OCI-LY3 (cell line): ENCODE data around the gene PDE3A.

ENCODE experiments used
- H2AFZ ChIP-seq: fragments of 200-600, 300-600 bp; shearing (Covaris generic); 2 replicates; pipeline ENCODE4 v1.6.0; 2014; ENCODE audit warnings: antibody characterized with exemption, low read depth, low read length
- H3K27ac ChIP-seq: fragments of 200-600, 300-600 bp; sonication (generic); 2 replicates; pipeline ENCODE4 v1.5.1; 2014; ENCODE audit warnings: mild to moderate bottlenecking, low read length, moderate library complexity, mixed read lengths
- H3K27me3 ChIP-seq: fragments of 200-600, 300-600 bp; sonication (generic); 2 replicates; pipeline ENCODE4 v1.6.1; 2014; ENCODE audit warnings: low read depth, low read length, mixed read lengths
- H3K36me3 ChIP-seq: fragments of 200-600, 300-600 bp; sonication (generic); replicated peaks from 2 replicates; pipeline ENCODE3; 2014; ENCODE audit warnings: low read depth, low read length, mixed read lengths
- H3K4me1 ChIP-seq: fragments of 300-600, 200-600 bp; sonication (generic); 2 replicates; pipeline ENCODE4 v1.6.1; 2014; ENCODE audit warnings: low read length, mixed read lengths
- H3K4me2 ChIP-seq: fragments of 200-600, 300-600 bp; sonication (generic); 2 replicates; pipeline ENCODE4 v1.6.1; 2014; ENCODE audit warnings: low read length, mixed read lengths
- H3K4me3 ChIP-seq: fragments of 300-600, 200-600 bp; sonication (generic); 2 replicates; pipeline ENCODE4 v1.5.1; 2014; ENCODE audit warnings: antibody characterized with exemption, mild to moderate bottlenecking, low read length, moderate library complexity
- H3K79me2 ChIP-seq: fragments of 300-600, 200-600 bp; shearing (Covaris generic); 2 replicates; pipeline ENCODE4 v1.6.1; 2014; ENCODE audit warnings: mild to moderate bottlenecking, low read length, mixed read lengths
- H3K9ac ChIP-seq: fragments of 300-600, 200-600 bp; shearing (Covaris generic); 2 replicates; pipeline ENCODE4 v1.6.0; 2014; ENCODE audit warnings: mild to moderate bottlenecking, low read length, moderate library complexity
- H3K9me3 ChIP-seq: fragments of 200-600, 300-600 bp; shearing (Covaris generic); 2 replicates; pipeline ENCODE4 v1.6.1; 2014; ENCODE audit warnings: low read length, mixed read lengths; ENCODE audit not compliant: insufficient read depth
- H4K20me1 ChIP-seq: fragments of 200-600, 300-600 bp; sonication (generic); 2 replicates; pipeline ENCODE4 v1.6.1; 2016; ENCODE audit warnings: low read length, mixed read lengths; ENCODE audit not compliant: insufficient read depth
- EZH2phosphoT487 ChIP-seq: fragments of 200-600 bp; shearing (Covaris generic); IDR thresholded peaks from 2 replicates; pipeline ENCODE4 v1.6.1; 2018; ENCODE audit warnings: antibody characterized with exemption, mixed run types, low read depth
- TF ChIP-seq, protein P1 (sequence below): fragments of 200-600, 300-600 bp; sonication (generic); IDR thresholded peaks from 2 replicates; pipeline ENCODE4 v1.5.1; 2014; ENCODE audit warnings: antibody characterized with exemption, low read length, low read depth

The PDE3A gene

DNA sequence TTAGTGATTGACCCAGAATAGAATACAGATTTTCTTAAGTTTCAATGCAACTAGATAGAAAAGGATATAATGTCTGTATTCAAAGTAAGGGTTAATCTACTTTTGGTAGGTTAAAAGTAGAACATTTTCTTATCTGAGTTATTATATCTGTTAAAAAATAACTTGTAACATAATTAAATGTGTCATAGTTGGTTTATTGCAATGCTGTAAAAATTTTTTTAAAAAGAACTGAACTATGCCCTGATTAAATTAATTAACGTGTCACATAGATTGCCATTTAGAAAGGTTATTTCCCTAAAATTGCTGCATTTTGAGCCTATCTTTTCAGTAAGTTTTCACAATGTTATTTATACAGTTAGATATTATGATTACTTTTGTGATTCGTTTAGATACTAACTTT lies 89.2 kb downstream of the PDE3A start:
- Histone ChIP-seq H3K79me2 (no peaks in the 10 kb centered on the region), H3K36me3 (no peaks in the 10 kb centered on the region), H3K9me3 (no peaks in the 10 kb centered on the region), H3K4me2 (no peak overlapping the region), H4K20me1 (no peaks in the 10 kb centered on the region), H3K27ac (no peak overlapping the region), H3K4me3 (no peak overlapping the region), H3K4me1 (no peaks in the 10 kb centered on the region), H2AFZ (no peak overlapping the region), H3K9ac (no peak overlapping the region), H3K27me3 (no peaks in the 10 kb centered on the region; the same call in 1 of the 2 replicates)
- TF ChIP-seq EZH2phosphoT487: no peak
- TF ChIP-seq, protein P1, sequence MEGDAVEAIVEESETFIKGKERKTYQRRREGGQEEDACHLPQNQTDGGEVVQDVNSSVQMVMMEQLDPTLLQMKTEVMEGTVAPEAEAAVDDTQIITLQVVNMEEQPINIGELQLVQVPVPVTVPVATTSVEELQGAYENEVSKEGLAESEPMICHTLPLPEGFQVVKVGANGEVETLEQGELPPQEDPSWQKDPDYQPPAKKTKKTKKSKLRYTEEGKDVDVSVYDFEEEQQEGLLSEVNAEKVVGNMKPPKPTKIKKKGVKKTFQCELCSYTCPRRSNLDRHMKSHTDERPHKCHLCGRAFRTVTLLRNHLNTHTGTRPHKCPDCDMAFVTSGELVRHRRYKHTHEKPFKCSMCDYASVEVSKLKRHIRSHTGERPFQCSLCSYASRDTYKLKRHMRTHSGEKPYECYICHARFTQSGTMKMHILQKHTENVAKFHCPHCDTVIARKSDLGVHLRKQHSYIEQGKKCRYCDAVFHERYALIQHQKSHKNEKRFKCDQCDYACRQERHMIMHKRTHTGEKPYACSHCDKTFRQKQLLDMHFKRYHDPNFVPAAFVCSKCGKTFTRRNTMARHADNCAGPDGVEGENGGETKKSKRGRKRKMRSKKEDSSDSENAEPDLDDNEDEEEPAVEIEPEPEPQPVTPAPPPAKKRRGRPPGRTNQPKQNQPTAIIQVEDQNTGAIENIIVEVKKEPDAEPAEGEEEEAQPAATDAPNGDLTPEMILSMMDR: no peak

DNA sequence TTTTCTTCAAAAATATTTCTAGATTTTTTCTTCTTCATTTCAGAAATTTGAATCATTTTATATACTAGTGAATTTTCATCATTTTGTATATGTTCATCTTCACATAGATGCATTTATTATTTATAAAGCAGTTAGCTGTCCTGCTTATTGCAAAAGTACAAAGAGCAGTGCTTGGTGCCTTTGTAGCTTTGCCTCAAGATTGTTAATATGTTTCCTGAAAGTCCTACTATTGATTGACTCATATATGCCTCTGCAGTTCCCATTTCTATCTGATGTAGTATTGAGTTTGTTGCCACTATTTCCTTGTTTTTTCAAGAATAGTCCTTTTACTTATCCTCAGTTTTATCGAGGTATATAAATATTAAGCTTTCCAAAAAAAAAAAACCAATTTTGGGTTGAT lies 89.7 kb downstream of the PDE3A start:
- H3K27ac ChIP-seq: no peak overlapping the region
- H3K79me2 ChIP-seq: no peaks in the 10 kb centered on the region
- H3K9ac ChIP-seq: no peak overlapping the region

DNA sequence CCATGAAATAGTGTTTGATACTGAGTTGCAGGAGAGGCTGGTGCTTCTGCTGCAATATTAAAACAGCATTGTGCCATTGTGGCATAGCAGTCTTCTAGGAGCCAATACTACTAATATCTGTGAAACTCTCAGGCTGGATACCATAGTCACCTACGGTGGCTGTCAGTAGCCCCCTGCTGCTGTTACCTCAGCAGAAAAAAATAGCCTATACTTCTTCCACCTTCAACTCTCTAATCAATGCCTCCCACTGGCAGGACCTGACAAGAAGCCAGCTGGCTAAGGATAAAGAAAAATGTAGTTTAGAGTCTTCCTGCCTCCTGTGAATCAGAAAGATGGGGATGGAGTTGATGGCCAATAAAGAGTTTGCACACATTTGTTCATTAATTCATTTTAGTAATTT lies 91.6 kb downstream of the PDE3A start:
- no peak overlapping the region for H3K27ac ChIP-seq
- H3K9me3 ChIP-seq: no peaks in the 10 kb centered on the region
- no peak overlapping the region for H3K4me3 ChIP-seq
- no peak overlapping the region for H2AFZ ChIP-seq
- no peak overlapping the region for H3K9ac ChIP-seq
- no peaks in the 10 kb centered on the region; the same call in 1 of the 2 replicates for H3K27me3 ChIP-seq
- no peaks in the 10 kb centered on the region for H4K20me1 ChIP-seq
- H3K36me3 ChIP-seq: no peaks in the 10 kb centered on the region
- no peak for TF ChIP-seq EZH2phosphoT487
- TF ChIP-seq, protein P1: no peak
- H3K79me2 ChIP-seq: no peaks in the 10 kb centered on the region
- H3K4me2 ChIP-seq: no peak overlapping the region
- H3K4me1 ChIP-seq: no peaks in the 10 kb centered on the region

More for the DNA sequence above, 89.7 kb downstream of the PDE3A start:
- TF ChIP-seq, protein P1: no peak
- TF ChIP-seq EZH2phosphoT487: no peak
- Histone ChIP-seq H3K4me1 (no peaks in the 10 kb centered on the region), H4K20me1 (no peaks in the 10 kb centered on the region), H3K4me2 (no peak overlapping the region), H2AFZ (no peak overlapping the region), H3K9me3 (no peaks in the 10 kb centered on the region), H3K4me3 (no peak overlapping the region), H3K27me3 (no peaks in the 10 kb centered on the region; the same call in 1 of the 2 replicates), H3K36me3 (no peaks in the 10 kb centered on the region)

DNA sequence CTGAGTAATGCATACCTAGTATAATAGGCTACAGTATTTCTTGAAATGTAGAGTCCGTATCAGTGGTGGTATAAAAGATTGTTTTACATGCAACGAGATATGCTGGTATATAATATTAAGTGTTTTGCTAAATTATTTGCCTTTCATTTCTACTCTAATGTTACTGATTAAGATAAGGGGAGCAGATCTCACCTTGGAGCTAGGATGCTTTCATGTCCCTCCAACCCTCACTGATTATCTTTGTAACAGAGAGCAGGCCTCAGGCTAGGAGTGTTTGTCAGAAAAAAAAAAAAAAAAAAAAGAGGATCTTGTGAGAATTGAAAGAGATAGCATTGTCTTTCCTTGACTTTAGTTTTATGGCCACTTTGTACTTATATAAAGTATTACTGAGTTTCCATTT lies 92.6 kb downstream of the PDE3A start:
- Histone ChIP-seq H3K9ac (no peak overlapping the region), H3K9me3 (no peaks in the 10 kb centered on the region), H3K79me2 (no peaks in the 10 kb centered on the region), H3K4me3 (no peak overlapping the region), H2AFZ (no peak overlapping the region), H3K4me2 (no peak overlapping the region), H3K4me1 (no peaks in the 10 kb centered on the region), H3K27me3 (no peaks in the 10 kb centered on the region; the same call in 1 of the 2 replicates), H3K27ac (no peak overlapping the region), H3K36me3 (no peaks in the 10 kb centered on the region), H4K20me1 (no peaks in the 10 kb centered on the region)
- TF ChIP-seq, protein P1: no peak
- no peak for TF ChIP-seq EZH2phosphoT487
